Measurements from ENCODE around the gene DYNC1H1. TPM values are rescaled to one million over a fixed set of nuclear protein-coding genes. Genes with fewer than 3 reads are reported as not detected.
A peak's percentile ranks its signal among the peaks of the same experiment; 100 is the strongest.

The DYNC1H1 gene
- total RNA-seq, 1 donor from 2014 or later: 413 TPM

DNA sequence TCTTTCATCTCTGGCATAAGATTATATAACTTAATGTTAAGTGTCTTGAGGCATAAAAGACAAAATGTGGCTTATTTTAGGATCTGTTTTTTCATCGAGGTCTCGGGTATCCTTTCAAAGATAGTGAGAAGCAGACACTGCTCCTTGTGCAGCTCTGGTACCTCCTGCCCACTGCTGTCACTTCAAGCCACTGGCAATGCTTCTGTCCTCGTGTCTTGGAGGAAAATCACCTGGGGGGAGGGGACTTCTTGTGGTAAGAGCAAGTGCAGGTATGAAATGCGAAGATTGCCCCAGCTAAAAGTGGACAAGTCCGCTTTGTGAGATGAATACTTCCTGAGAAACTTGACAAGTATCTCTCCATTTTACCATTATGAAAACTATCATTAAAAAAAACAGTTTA, 37.8 kb upstream of the DYNC1H1 start:
- Mint-ChIP-seq H3K27me3 (no peaks in the 10 kb centered on the region), H3K36me3 (peaks cover 4% of the 10 kb centered on the region), H3K27ac (no peak overlapping the region), H3K9me3 (no peaks in the 10 kb centered on the region), H3K4me1 (ENCODE audit: unreplicated experiment) (no peaks in the 10 kb centered on the region), H3K4me3 (no peak overlapping the region)
- TF ChIP-seq, protein P1, sequence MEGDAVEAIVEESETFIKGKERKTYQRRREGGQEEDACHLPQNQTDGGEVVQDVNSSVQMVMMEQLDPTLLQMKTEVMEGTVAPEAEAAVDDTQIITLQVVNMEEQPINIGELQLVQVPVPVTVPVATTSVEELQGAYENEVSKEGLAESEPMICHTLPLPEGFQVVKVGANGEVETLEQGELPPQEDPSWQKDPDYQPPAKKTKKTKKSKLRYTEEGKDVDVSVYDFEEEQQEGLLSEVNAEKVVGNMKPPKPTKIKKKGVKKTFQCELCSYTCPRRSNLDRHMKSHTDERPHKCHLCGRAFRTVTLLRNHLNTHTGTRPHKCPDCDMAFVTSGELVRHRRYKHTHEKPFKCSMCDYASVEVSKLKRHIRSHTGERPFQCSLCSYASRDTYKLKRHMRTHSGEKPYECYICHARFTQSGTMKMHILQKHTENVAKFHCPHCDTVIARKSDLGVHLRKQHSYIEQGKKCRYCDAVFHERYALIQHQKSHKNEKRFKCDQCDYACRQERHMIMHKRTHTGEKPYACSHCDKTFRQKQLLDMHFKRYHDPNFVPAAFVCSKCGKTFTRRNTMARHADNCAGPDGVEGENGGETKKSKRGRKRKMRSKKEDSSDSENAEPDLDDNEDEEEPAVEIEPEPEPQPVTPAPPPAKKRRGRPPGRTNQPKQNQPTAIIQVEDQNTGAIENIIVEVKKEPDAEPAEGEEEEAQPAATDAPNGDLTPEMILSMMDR (conservative IDR thresholded peaks at IDR 0.05): no peak
- DNase-seq (ENCODE audit: extremely low spot score, unreplicated experiment): no peak

DNA sequence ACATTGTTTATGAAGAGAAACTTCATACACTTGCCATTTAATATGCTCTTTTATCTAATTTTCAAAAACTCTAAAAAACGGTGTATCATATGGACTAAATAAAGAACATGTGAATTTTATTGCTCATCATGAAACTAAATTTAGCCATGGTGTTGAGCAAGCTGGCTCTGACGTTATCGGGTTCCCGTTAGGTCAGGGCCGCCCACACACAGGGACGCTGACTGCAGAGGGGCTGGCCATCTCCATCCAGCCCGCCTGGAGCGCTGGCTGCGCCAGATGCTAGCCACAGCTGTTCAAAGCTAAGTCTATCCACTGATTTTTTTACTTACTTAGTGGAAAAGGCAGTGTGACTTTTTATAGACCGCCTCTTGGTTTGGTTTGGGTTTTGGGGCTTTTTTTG, 36.5 kb upstream of the DYNC1H1 start:
- TF ChIP-seq, protein P1 (conservative IDR thresholded peaks at IDR 0.05): no peak
- Mint-ChIP-seq H3K27ac (no peak overlapping the region), H3K9me3 (no peaks in the 10 kb centered on the region), H3K27me3 (no peaks in the 10 kb centered on the region), H3K36me3 (no peaks in the 10 kb centered on the region), H3K4me1 (ENCODE audit: unreplicated experiment) (peaks cover 2% of the 10 kb centered on the region), H3K4me3 (no peak overlapping the region)
- DNase-seq (ENCODE audit: extremely low spot score, unreplicated experiment): no peak

DNA sequence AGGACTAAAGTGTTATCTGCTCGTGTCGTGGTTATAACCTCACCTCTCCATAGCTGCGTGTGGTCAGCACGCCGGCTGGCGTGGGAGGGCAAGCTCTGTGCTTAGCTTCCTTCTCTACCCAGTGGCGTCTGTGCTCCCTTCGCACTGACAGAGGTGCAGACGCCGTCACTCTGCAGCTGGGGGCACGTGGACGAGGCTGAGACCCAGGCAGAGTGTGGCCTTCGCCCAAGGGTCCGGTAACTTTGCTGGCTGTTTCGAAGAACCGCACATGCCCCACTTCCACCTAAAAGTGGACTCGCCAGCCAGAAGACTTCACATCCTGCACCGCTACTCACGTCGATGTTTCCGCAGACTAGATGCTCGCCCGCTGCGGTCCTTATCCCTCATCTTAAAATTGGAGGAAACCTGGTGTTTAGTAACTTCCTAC, 35.9 kb upstream of the DYNC1H1 start:
- H3K4me3 Mint-ChIP-seq: no peak overlapping the region
- H3K4me1 Mint-ChIP-seq (ENCODE audit: unreplicated experiment): peaks cover 4% of the 10 kb centered on the region
- H3K9me3 Mint-ChIP-seq: no peaks in the 10 kb centered on the region
- H3K27ac Mint-ChIP-seq: no peak overlapping the region
- no peaks in the 10 kb centered on the region for H3K36me3 Mint-ChIP-seq
- H3K27me3 Mint-ChIP-seq: no peaks in the 10 kb centered on the region
- TF ChIP-seq, protein P1 (conservative IDR thresholded peaks at IDR 0.05): no peak
- no peak for DNase-seq (ENCODE audit: extremely low spot score, unreplicated experiment)

DNA sequence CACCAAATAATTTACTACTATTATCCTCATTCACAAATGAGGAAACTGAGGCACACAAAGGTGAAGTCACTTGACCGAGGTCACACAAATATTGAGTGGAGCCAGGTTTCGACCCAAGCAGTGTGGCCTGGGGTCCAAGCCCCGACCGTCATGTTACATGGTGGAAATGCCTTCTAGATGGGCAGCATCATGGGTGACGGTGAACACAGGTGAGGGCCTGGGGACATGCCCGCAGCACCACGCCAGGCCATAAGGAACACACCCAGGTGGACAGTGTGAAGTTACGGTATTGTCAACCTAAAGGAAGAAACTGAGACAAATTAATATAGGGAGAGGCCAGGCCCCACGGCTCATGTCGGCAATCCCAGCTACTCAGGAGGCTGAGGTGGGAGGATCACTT, 35.3 kb upstream of the DYNC1H1 start:
- DNase-seq (ENCODE audit: extremely low spot score, unreplicated experiment): no peak
- TF ChIP-seq, protein P1 (conservative IDR thresholded peaks at IDR 0.05): no peak
- H3K4me1 Mint-ChIP-seq (ENCODE audit: unreplicated experiment): peaks cover 4% of the 10 kb centered on the region
- H3K36me3 Mint-ChIP-seq: no peaks in the 10 kb centered on the region
- no peaks in the 10 kb centered on the region for H3K9me3 Mint-ChIP-seq
- H3K27ac Mint-ChIP-seq: no peak overlapping the region
- H3K27me3 Mint-ChIP-seq: no peaks in the 10 kb centered on the region
- no peak overlapping the region for H3K4me3 Mint-ChIP-seq

DNA sequence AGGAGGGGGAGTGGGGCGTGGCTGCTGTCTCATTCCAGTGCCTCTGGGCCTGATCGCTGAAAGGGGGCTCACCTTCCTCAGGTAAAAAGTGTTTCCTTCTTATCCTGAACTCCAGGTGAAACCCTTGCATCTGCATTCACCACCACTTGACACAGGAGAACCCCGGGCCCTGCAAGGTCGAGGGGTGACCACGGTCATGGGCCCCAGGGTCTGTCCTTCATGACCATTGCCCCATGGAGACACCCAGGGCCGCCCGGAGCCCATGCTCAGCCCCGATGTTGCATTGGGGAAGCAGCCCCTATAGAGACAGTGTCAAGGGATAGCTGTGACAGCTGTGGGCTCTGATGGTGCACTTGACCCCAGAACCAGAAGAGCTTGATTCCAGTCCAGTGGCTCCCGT, 34.4 kb upstream of the DYNC1H1 start:
- peaks cover 4% of the 10 kb centered on the region for H3K4me1 Mint-ChIP-seq (ENCODE audit: unreplicated experiment)
- TF ChIP-seq, protein P1 (conservative IDR thresholded peaks at IDR 0.05): no peak
- DNase-seq (ENCODE audit: extremely low spot score, unreplicated experiment): no peak
- no peaks in the 10 kb centered on the region for H3K36me3 Mint-ChIP-seq
- H3K27ac Mint-ChIP-seq: no peak overlapping the region
- H3K9me3 Mint-ChIP-seq: no peaks in the 10 kb centered on the region
- no peaks in the 10 kb centered on the region for H3K27me3 Mint-ChIP-seq
- no peak overlapping the region for H3K4me3 Mint-ChIP-seq

DNA sequence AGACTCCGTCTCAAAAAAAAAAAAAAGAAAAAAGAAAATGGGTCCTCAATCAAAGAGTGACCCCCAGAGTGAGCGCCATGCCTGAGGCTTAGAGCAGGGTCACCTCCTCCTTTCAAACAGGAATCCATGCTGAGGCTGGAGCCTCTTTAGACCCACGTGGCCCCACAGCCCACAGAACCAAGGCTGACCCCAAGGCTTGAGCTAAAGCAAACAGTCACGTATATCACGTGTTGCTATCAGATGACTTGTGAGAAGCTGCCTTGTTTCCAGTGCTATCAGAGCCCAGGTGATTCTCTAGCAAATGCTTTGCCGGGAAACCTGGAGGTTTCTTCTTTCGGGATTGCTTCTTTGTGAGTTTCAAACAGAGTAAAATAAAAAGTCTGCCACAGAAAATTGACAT, 31.7 kb upstream of the DYNC1H1 start:
- H3K9me3 Mint-ChIP-seq: no peaks in the 10 kb centered on the region
- TF ChIP-seq, protein P1 (conservative IDR thresholded peaks at IDR 0.05): no peak
- no peak for DNase-seq (ENCODE audit: extremely low spot score, unreplicated experiment)
- H3K36me3 Mint-ChIP-seq: no peaks in the 10 kb centered on the region
- H3K27ac Mint-ChIP-seq: peak overlapping the region; percentile 16
- H3K4me3 Mint-ChIP-seq: no peak overlapping the region
- peaks cover 3% of the 10 kb centered on the region for H3K27me3 Mint-ChIP-seq
- peaks cover 4% of the 10 kb centered on the region for H3K4me1 Mint-ChIP-seq (ENCODE audit: unreplicated experiment)

Measured in type B pancreatic cell (in vitro differentiated cells).